OCI-LY3 (cell line): ENCODE results near the gene C13orf46.

Source experiments
- EZH2phosphoT487 ChIP-seq: fragments of 200-600 bp; shearing (Covaris generic); IDR thresholded peaks from 2 replicates; pipeline ENCODE4 v1.6.1; 2018; ENCODE audit warnings: antibody characterized with exemption, mixed run types, low read depth
- TF ChIP-seq, protein P1 (sequence below): fragments of 200-600, 300-600 bp; sonication (generic); IDR thresholded peaks from 2 replicates; pipeline ENCODE4 v1.5.1; 2014; ENCODE audit warnings: antibody characterized with exemption, low read length, low read depth

DNA sequence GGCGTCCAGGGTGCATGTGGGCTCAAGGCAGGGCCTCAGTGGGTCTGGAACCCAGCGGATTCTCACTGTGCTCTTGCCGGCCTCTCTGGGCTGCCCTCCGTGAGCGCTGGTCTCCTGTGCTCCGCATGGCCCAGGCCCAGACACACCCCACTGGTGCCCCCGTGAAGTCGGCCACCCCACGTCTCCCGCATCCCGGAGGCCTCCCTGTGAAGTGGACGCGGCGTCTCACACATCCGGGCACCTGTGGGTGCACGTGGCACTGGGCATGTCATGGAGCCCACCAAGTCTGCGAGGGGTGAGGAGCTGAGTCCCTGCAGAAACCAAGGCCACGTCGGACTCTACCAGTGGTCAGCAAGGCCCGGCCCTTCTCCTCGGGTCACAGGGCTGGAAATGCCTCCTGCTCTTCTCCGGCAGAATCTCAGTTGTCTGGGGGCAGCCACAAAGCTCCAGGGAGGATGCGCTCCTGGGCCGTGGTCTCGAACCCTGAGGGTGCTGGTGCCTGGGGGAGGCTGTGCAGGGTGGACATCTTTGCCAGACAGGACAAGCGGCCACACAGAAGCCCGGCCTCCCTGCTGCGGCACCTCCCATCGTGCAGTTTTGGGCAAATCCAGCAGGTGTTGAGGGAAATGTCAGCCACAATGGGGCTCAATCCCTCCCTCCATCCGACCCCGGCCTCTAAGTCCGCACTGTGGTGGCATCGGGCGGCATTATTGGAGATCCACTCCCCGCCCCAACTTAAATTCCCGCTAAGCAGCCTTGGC lies 2.2 kb downstream of the C13orf46 start:
- TF ChIP-seq, protein P1, sequence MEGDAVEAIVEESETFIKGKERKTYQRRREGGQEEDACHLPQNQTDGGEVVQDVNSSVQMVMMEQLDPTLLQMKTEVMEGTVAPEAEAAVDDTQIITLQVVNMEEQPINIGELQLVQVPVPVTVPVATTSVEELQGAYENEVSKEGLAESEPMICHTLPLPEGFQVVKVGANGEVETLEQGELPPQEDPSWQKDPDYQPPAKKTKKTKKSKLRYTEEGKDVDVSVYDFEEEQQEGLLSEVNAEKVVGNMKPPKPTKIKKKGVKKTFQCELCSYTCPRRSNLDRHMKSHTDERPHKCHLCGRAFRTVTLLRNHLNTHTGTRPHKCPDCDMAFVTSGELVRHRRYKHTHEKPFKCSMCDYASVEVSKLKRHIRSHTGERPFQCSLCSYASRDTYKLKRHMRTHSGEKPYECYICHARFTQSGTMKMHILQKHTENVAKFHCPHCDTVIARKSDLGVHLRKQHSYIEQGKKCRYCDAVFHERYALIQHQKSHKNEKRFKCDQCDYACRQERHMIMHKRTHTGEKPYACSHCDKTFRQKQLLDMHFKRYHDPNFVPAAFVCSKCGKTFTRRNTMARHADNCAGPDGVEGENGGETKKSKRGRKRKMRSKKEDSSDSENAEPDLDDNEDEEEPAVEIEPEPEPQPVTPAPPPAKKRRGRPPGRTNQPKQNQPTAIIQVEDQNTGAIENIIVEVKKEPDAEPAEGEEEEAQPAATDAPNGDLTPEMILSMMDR, result no peak
- TF ChIP-seq EZH2phosphoT487, result no peak
